HG02759 (cell line): ENCODE results near the gene MS4A15.
"Not testable (repeated sequence)": the region's sequence is repeated elsewhere in the genome, so short reads cannot be mapped to it uniquely, and the experiment has no call there.

Source experiments
- ATAC-seq: cut with Tn5 transposase; IDR thresholded peaks from one replicate; pipeline ENCODE4 v1.9.1; 2021; ENCODE audit warnings: mild to moderate bottlenecking, moderate library complexity; ENCODE audit not compliant: unreplicated experiment

The MS4A15 gene

GRCh38 chr11:60756307-60757032, at the start of gene MS4A15:
Gene MS4A15, plus strand, starts transcription at chr11:60756867. Its CDS starts 6,867 bp downstream, at chr11:60763734.
- no peak for ATAC-seq

GRCh38 chr11:60706931-60707330, 49.7 kb upstream of the MS4A15 start:
- ATAC-seq, result no peak

DNA sequence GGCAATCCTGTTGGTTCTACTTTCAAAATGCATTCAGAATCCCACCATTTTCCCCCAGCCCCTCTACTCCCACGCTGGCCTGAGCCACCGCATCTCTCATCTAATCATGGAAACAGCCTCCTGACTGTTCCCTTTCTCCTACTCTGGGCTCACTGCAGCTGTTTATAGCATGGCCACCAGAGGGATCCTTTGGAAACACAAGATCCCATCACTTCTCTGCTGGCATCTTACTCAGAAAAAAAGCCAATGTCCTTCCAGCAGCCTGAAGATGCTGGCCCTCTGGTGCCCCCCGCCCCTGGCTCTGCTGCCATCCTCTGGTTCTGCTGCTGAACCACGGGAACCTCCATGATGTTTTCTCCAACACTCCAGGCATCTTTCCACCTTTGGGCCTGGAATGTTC, 46.2 kb upstream of the MS4A15 start:
- no peak for ATAC-seq

GRCh38 chr11:60711276-60711675, 45.4 kb upstream of the MS4A15 start:
- no peak for ATAC-seq

DNA sequence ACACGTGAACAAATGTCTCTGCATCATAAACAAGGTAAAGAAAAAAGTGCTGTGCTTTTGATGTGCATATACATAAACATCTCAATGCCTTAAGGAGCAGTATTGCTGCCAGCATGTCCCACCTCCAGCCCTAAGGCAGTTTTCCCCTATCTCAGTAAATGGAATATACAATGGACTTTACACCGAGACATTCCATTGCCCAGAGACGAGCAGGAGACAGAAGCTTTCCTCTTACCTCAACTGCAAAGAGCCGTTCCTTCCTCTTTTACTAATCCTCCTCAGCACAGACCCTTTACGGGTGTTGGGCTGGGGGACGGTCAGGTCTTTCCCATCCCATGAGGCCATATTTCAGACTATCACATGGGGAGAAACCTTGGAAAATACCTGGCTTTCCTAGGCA, 43.2 kb upstream of the MS4A15 start:
- not testable (repeated sequence) for ATAC-seq

GRCh38 chr11:60717956-60718355, 38.7 kb upstream of the MS4A15 start:
- no peak for ATAC-seq

DNA sequence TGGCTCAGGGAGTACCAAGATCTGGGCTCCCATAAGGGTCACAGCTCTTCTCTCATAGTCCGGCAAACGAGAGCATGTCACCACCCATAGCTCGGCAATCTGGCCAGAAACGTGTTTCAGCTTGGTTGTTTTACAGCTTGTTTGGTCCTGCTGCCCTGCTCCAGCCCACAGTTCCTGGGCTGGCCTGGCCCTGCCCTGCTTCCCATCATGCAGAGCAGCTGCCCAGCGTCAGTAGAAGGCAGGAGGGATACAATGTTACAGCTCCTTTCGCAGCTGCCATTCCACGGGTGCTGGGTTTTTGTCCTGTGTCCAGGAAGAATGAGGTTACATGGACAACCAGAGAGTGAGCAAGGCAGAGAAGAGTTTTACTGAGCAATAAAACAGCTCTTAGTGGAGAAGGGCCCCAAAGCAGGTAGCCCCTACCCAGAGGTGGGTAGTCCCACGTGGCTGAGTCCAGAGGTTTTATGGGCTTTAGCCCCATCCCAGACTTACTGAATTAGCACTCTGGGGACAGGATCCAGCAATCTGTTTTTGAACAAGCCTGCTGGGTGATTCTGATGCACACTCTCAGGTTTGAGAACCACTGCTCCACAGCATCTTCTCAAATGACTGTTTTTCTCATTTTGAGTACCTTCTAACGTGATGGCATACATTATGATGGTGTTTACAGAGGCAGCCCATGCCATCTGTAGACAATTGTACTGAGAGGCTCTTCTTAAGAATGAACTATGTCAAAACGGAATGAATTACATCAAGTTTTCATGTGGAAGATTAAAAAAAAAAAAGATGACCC, 37.9 kb upstream of the MS4A15 start:
- ATAC-seq, result no peak

DNA sequence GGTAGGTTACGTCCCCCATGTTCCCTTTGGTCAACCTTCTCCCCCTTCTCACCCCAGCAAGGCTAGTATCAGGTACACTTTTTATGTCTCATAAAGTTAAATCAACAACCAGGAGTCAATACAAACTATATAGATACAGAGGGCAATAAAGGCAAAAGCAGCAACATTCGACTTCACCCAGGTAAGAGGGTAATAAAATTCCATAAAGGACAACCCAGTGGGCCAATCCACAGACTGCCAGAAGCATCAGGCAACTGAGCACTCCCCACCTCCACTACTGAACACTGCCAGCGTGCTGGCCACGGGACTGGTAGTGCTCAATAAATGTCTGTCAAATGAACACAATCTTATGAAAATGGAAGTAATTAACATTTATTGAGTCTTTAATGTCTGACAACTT, 37.3 kb upstream of the MS4A15 start:
- ATAC-seq, result no peak

DNA sequence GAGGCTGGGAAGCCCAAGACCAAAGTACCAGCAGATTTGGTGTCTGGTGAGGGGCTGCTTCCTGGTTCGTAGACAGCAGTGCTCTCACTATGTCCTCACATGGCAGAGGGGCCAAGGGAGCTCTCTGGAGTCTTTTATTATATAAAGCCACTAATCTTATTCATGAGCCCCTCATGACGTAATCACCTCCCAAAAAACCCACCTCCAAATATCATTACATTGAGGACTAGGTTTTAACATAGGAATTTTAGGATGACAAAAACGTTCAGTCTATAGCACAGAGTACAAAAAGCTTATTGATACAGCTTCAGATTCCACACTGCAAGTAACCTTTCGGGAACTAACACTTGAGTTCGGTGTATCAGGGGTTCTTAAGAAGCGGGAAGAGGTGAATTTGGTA, 36.2 kb upstream of the MS4A15 start:
- no peak for ATAC-seq

DNA sequence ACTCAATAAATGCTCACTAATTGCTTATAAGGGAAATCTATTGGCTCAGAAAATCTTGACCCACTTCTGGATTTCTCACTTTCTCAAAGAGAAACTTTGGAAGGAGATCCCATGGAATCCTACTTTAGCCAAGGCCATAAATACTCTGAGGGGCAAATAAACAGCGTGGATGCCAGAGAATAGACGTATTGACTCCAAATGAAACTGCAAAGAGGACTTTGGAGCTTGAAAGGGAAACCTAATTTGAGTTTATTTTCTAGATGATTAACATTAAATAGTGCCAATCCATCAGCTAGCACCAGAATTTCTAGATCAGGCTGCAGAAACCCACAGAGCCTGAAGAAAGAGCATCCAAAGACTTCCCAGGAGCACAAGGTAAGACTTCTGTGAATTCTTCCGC, 32.2 kb upstream of the MS4A15 start, which contains the start of gene MS4A18:
Gene MS4A18 (plus strand): TSS at position 301 of the 400 bp plus-strand sequence.
- no peak for ATAC-seq

DNA sequence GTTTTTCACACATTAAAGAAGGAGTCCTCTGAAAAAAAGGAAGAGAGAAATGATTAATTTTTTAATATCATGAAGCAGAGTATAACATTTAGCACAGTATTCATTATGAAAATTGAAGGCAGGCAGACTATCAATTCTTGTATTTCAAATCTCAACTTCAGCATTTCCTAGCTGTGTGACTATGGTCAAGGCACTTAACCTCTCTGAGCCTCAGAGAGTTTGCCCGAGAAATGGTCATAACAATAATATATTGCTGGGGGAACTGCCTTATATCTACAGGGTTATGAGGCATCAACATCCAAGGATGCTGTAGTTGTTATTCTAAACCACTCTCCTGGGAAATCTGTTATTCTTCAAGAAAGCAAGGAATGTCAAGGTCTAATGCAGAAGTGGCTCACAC, 31.1 kb upstream of the MS4A15 start:
- ATAC-seq, result no peak

DNA sequence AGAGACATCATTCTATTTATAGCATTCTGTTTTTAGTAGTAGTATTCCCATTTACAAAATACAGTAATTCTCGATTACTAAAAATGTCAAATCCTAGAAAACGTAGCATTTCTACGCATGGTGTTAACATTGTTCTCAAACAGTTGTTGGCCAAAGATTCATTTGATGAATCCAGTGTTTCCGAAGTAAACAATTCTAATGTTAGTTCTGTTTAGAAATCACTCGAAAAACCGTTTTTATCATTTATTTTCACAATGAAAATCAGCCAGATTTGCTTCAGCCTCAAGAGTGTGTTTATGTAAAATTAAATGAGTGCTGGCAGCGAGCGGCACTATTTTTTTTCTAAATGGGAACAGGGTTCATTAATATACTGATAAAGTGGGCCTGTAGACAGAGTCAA, 25.1 kb upstream of the MS4A15 start:
- ATAC-seq, result no peak

DNA sequence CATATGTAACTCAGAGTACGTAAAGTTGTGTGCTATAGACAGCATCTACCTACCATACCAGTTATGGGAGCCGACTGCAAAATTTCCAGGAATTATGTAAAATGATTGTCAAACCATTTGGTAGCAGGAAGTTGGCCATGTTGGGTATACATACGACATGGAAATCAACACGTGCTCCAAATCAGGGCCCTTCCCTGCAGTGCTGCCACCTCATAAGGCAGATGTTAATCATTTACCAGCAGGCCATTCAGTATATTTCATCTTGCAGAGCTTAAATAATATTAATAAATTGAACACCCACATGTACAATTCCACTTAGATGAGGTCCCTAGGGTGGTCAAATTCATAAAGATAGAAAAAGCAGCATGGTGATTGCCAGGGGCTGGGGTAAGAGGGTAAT, 22.4 kb upstream of the MS4A15 start:
- ATAC-seq, result no peak

DNA sequence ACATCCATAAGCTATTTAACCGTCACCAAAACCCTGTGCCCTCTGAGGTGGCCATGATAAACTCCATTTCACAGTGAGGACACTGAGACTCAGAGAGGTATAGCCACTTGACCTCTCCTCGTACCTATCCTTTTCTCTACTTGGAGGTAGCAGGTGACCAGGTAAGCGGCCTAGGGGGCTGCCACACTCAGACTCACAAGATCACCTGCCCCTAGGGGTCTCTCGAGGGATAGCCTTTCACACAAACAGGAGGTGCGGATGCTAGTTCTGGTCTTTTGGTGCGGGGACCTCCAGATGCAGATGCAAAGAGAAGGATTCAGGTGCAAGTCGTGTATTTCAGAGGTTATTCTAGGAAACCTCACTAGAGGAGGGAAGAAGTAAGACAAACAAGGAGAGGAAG, 17.6 kb upstream of the MS4A15 start:
- no peak for ATAC-seq

- ATAC-seq, result no peak
Measured at GRCh38 chr11:60740573-60740972, 16.1 kb upstream of the MS4A15 start.

GRCh38 chr11:60741421-60741820, 15.2 kb upstream of the MS4A15 start:
- no peak for ATAC-seq

DNA sequence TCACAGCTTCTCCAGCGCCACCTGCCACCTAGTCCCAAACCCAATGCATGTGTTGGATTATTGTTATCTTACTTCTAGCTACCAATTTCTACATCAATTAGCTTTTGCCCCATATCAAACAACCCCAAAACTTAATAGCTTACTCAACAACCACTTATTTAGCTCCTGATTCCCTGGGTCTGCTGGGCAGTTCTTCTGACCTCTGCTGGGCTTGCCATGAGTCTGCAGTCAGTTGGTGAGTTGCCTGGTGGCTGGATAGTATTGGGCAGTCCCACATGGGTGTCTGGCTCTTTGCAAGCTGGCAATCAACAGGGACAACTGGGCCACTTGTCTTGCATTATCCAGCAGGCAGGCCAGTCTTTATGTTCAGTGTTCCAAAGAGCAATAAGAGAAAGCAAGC, 13.6 kb upstream of the MS4A15 start:
- ATAC-seq, result no peak

- ATAC-seq, result no peak
Measured at GRCh38 chr11:60744114-60744513, 12.6 kb upstream of the MS4A15 start.

DNA sequence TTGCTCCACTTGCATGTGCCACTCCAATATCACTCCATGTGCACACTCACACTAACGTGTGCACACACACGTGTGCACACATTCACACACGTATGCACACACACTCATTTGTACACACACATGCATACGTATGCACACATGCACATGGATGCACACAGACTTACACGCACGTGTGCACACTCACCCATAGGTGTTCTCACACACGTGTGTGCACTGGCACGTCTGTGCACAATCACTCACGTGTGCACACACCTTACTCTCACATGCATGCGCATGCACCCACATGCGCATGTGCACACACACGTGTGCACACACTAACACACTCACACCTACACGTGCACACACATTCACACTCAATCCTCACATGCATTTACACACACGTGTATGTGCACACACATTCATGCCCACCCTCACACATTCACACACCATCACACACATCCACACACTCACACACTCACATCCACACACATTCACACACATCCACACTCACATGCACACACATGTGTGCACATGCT, 9.3 kb upstream of the MS4A15 start:
- no peak for ATAC-seq

DNA sequence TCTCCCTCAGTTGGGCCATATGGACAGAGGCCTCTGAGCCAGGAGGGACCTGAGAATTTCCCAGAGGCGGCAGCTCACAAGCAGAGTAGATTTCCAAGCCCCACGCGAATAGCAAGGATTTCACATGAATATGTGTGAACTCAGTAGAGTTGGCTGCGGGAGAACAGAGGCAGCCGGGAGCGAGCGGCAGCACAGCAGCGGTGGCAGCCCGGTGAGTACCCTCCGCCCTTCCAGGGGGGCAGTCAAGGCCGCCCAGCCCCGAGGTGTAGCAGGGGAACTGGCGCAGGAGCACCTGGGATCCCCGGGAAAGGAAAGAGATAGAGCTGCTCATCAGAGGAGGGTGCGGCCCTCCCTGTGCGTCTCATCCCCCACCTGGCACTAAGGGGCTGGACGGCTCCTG, 8.4 kb upstream of the MS4A15 start:
- ATAC-seq, result no peak

DNA sequence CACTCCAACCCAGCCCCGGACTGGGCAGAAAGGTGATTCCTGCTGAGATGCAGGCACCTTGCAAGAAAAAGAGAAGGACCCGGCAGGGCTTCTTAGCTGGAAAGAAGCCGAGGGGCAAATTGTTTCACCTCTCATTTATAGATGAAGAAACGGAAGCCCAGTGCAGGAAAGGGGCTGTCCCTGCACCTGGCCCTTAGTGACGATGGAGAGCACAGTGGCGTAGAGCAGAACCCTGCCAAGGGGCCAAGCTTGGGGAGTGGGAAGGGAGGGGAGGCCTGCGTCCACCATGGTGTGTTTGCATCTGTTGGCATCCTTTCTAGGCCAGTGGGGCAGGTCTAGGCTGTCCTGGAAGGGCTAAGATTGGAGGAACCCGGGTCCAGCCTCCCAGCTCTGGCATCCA, 7.8 kb upstream of the MS4A15 start:
- no peak for ATAC-seq

GRCh38 chr11:60750911-60751310, 5.8 kb upstream of the MS4A15 start:
- no peak for ATAC-seq
